Suprapubic skin (tissue), 4 donors: Measurements from ENCODE around the gene CCNL2. TPM values are rescaled to one million over a fixed set of nuclear protein-coding genes. Genes with fewer than 3 reads are reported as not detected.

Experiments used
- DNase-seq, 2 donors: peaks; one replicate each; pipeline ENCODE4 v3.0.0-alpha.2; 2019; ENCODE audit warnings: low spot score in 2 of 2
- H3K27ac ChIP-seq: fragments of 200-600 bp; sonication (generic); one replicate; pipeline ENCODE4 v1.5.1; 2019
- H3K27me3 ChIP-seq: fragments of 200-600 bp; sonication (generic); one replicate; pipeline ENCODE4 v1.5.1; 2019
- H3K36me3 ChIP-seq: fragments of 200-600 bp; sonication (generic); one replicate; pipeline ENCODE4 v1.5.1; 2019
- H3K4me1 ChIP-seq: fragments of 200-600 bp; sonication (generic); one replicate; pipeline ENCODE4 v1.5.1; 2019
- H3K4me3 ChIP-seq: fragments of 200-600 bp; sonication (generic); one replicate; pipeline ENCODE4 v1.5.1; 2019; ENCODE audit warnings: mild to moderate bottlenecking
- H3K9me3 ChIP-seq: fragments of 200-600 bp; sonication (generic); one replicate; pipeline ENCODE4 v1.5.1; 2019
- EP300 ChIP-seq: sonication (generic); formaldehyde crosslinking; IDR thresholded peaks from one replicate; pipeline ENCODE4 v1.6.1; 2017; ENCODE audit warnings: antibody characterized with exemption
- POLR2A ChIP-seq, 2 donors: fragments of 450-650 bp; IDR thresholded peaks; one replicate each; pipeline ENCODE4 v1.6.1; 2017; ENCODE audit warnings: antibody characterized with exemption in 2 of 2, mild to moderate bottlenecking in 2 of 2, moderate library complexity in 2 of 2
- POLR2AphosphoS5 ChIP-seq, 3 donors: sonication (generic); formaldehyde crosslinking; IDR thresholded peaks; one replicate each; pipeline ENCODE4 v1.6.1; 2017; ENCODE audit warnings: antibody characterized with exemption in 3 of 3
- WGBS: methylation state at CpG from one replicate; pipeline ENCODE4 v1.1.5; 2018; 5-methylcytosine and 5-hydroxymethylcytosine counted together
- total RNA-seq, 4 donors: library from RNA; depleted of rRNA; stranded (reverse); fragments of >200 nt; gene quantifications; one replicate each; pipeline ENCODE4 v1.1.0, GENCODE V29; 2016
- TF ChIP-seq, protein P1 (sequence below), 2 donors: fragments of 200-600 bp in 1 of 2; fragments of 450-650 bp in 1 of 2; sonication (generic) in 1 of 2; IDR thresholded peaks; one replicate each; pipeline ENCODE4 v1.5.1; 2016 to 2019; ENCODE audit warnings: antibody characterized with exemption in 2 of 2, mild to moderate bottlenecking in 1 of 2, moderate library complexity in 1 of 2

Gene CCNL2
- total RNA-seq, 4 donors from 2014 or later: 136 to 599 (median 160) TPM

DNA sequence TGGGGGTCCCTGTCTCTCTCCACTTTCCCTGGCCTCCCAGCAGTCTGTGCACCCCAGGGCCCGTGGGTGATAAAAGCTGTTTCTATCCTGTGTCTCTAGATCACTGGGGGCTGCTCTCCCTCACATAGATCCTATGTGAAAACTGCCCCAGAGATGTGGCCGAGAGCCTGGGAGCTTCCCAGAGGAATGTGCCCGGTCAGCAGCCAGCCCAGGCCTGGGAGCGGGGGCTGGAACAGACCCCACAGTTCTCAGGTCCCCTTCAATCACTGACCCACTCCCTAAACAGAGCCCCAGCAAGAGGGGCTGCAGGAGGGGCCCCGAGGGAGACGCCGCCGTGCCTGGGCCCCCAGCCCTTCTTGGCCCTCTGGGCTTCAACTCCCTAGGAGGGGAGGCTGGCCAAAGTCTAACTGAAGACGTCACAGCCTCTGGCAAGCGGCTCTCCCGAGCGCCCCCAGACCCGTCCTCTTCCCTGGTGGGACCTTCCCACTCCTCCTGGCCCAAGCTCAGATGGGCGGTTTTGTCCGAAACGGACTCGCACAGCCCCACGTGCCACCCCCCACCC, 41.2 kb downstream of the CCNL2 start:
- WGBS: 23% methylated on average over 8 of the region's 18 CpGs
- Histone ChIP-seq H3K36me3 (no peaks in the 10 kb centered on the region), H3K27me3 (peaks cover 26% of the 10 kb centered on the region), H3K4me3 (peak overlapping the region; percentile 48), H3K9me3 (no peaks in the 10 kb centered on the region), H3K27ac (peak overlapping the region; percentile 88), H3K4me1 (peaks cover 84% of the 10 kb centered on the region)
- TF ChIP-seq POLR2A (IDR thresholded peaks at IDR 0.05): no peak
- TF ChIP-seq, protein P1, sequence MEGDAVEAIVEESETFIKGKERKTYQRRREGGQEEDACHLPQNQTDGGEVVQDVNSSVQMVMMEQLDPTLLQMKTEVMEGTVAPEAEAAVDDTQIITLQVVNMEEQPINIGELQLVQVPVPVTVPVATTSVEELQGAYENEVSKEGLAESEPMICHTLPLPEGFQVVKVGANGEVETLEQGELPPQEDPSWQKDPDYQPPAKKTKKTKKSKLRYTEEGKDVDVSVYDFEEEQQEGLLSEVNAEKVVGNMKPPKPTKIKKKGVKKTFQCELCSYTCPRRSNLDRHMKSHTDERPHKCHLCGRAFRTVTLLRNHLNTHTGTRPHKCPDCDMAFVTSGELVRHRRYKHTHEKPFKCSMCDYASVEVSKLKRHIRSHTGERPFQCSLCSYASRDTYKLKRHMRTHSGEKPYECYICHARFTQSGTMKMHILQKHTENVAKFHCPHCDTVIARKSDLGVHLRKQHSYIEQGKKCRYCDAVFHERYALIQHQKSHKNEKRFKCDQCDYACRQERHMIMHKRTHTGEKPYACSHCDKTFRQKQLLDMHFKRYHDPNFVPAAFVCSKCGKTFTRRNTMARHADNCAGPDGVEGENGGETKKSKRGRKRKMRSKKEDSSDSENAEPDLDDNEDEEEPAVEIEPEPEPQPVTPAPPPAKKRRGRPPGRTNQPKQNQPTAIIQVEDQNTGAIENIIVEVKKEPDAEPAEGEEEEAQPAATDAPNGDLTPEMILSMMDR (IDR thresholded peaks at IDR 0.05): no peak
- no peak for TF ChIP-seq POLR2AphosphoS5 (IDR thresholded peaks at IDR 0.05)
- TF ChIP-seq EP300: no peak
- no peak for DNase-seq

DNA sequence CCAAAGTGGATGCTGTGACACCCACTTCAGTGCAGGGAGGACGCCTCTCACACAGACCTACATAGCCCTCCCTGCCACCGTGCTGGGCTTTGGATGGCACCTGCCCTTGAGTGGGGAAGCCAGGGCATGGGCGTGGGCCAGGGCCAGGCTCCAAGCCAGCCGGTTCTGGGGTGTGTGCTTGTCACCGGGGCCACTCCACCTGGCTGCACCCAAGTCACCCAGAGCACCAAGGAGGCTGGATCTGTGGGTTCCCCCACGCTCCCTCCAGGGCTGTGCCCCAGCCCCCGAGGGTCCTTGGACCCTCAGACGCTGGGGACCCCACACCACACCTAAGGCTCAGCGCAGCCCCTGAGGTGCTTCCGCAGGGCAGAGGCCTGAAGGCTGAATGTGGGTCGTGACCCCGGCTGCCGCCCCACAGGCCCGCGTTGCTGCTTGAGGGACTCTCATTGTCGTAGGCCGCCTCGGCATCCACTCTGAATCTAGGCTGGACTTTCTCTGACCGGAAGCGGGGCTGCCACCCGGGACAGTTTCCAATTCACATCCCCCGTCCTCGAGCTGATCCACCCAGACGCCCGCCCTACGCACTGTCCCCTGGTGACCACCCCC, 42.2 kb downstream of the CCNL2 start:
- Histone ChIP-seq H3K27me3 (peaks cover 26% of the 10 kb centered on the region), H3K36me3 (no peaks in the 10 kb centered on the region), H3K27ac (peak overlapping the region; percentile 88), H3K9me3 (no peaks in the 10 kb centered on the region), H3K4me3 (peak overlapping the region; percentile 48), H3K4me1 (peaks cover 92% of the 10 kb centered on the region)
- TF ChIP-seq POLR2A (IDR thresholded peaks at IDR 0.05) (no peak), POLR2AphosphoS5 (IDR thresholded peaks at IDR 0.05) (no peak), EP300 (no peak)
- TF ChIP-seq, protein P1 (IDR thresholded peaks at IDR 0.05): no peak
- 36% methylated on average over 11 of the region's 26 CpGs for WGBS
- DNase-seq: no peak

DNA sequence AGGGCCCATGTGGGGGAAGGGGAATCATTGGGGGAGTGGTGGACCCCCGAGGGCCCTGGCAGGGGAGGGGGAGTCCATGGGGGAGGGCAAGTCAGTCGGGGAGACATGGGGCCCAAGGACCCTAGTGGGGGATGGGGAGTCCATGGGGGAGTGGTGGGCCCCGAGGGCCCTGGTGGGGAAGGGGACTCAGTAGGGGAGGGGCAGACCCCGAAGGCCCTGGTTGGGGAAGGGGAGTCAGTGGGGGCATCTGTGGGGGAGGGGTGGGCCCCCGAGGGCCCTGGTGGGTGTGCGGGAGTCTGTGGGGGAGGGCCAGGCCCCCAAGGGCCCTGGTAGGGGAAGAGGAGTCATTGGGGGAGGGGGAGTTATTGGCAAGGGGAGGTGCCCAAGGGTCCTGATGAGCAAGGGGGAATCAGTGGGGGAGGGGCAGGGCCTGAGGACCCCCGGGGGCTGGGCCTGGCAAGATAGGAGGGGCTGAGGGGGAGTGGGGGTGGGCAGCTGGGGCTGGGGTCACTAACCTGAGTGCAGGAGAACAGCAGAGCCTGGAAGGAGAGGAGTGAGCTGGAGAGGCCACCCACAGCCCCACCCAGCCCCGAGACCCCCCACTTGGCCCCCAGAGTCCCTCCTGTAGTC, 42.9 kb downstream of the CCNL2 start:
- peak overlapping the region; percentile 88 for H3K27ac ChIP-seq
- H3K36me3 ChIP-seq: no peaks in the 10 kb centered on the region
- WGBS: 22% methylated on average over 6 of the region's 8 CpGs
- H3K4me3 ChIP-seq: peak overlapping the region; percentile 48
- DNase-seq: no peak
- peaks cover 26% of the 10 kb centered on the region for H3K27me3 ChIP-seq
- peaks cover 92% of the 10 kb centered on the region for H3K4me1 ChIP-seq
- TF ChIP-seq POLR2A (IDR thresholded peaks at IDR 0.05) (no peak), POLR2AphosphoS5 (IDR thresholded peaks at IDR 0.05) (no peak), EP300 (no peak)
- TF ChIP-seq, protein P1 (IDR thresholded peaks at IDR 0.05): no peak
- no peaks in the 10 kb centered on the region for H3K9me3 ChIP-seq

DNA sequence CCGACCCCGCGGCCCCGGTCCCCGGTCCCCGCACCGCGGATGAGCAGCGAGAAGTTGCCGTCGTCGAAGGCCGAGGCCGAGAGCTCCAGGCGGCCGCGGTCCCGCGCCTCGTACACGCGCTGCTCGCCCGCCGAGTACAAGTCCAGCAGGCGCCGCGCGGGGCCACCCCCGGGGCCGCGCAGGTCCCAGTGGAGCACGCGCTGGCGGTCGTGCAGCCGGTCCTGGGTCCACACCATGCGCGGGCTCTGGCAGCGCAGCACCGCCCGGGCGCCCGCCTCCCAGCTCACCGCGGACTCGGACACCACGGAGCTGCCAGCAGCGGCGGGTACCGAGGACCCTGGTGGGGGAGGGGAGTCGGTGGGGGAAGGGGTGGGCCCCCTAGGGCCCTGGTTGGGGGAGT, 43.7 kb downstream of the CCNL2 start:
- peaks cover 84% of the 10 kb centered on the region for H3K4me1 ChIP-seq
- peak overlapping the region; percentile 30 for H3K27ac ChIP-seq
- TF ChIP-seq, protein P1 (IDR thresholded peaks at IDR 0.05): no peak
- TF ChIP-seq EP300: no peak
- TF ChIP-seq POLR2A (IDR thresholded peaks at IDR 0.05): no peak
- no peak for TF ChIP-seq POLR2AphosphoS5 (IDR thresholded peaks at IDR 0.05)
- H3K9me3 ChIP-seq: no peaks in the 10 kb centered on the region
- no peak for DNase-seq
- H3K27me3 ChIP-seq: peaks cover 26% of the 10 kb centered on the region
- H3K36me3 ChIP-seq: no peaks in the 10 kb centered on the region
- no CpG with 5 or more reads among the region's 52 CpGs for WGBS
- H3K4me3 ChIP-seq: peak overlapping the region; percentile 48
